ENCODE data around the gene SEC23A. TPM values are rescaled to one million over a fixed set of nuclear protein-coding genes. Genes with fewer than 3 reads are reported as not detected.
"Not testable (repeated sequence)": the region's sequence is repeated elsewhere in the genome, so short reads cannot be mapped to it uniquely, and the experiment has no call there.

SEC23A gene
- total and polyA plus RNA-seq, 12 donors = 10.9 to 201 (median 92.5) TPM

GRCh38 chr14:39108791-39109190 lies 5.8 kb upstream of the SEC23A start:
- 87 to 95% (median 90%) methylated on average over 3 of the region's 3 CpGs for WGBS, 4 donors
- Histone ChIP-seq H3K4me3 (no peak overlapping the region), H3K36me3 (replicated peaks in 1 of 2) (no peaks in the 10 kb centered on the region), H3K27me3 (no peaks in the 10 kb centered on the region), H3K9me3 (replicated peaks in 1 of 3) (no peaks in the 10 kb centered on the region), H3K27ac (no peak overlapping the region), H3K4me1 (replicated peaks in 1 of 2) (peaks cover 7 to 17% of the 10 kb centered on the region in 2 donors)
- DNase-seq = no peak
- TF ChIP-seq CTCF (IDR thresholded peaks at IDR 0.05) = no peak
- TF ChIP-seq POLR2A (IDR thresholded peaks at IDR 0.05) = no peak
- intact Hi-C loops (cut with DNase I) = loop anchor here in 1 of 2 donors (10.0 kb wide), 1 partner anchor 256 kb away; no protein-coding TSS in a partner anchor

GRCh38 chr14:39107591-39107996 lies 4.6 kb upstream of the SEC23A start:
- Histone ChIP-seq H3K4me3 (no peak overlapping the region), H3K27ac (no peak overlapping the region), H3K9me3 (replicated peaks in 1 of 3) (no peaks in the 10 kb centered on the region), H3K4me1 (replicated peaks in 1 of 2) (peaks cover 9 to 10% of the 10 kb centered on the region in 2 donors), H3K27me3 (no peaks in the 10 kb centered on the region), H3K36me3 (replicated peaks in 1 of 2) (no peaks in the 10 kb centered on the region)
- intact Hi-C loops (cut with DNase I) = loop anchor here in 1 of 2 donors (10.0 kb wide), 1 partner anchor 257 kb away; no protein-coding TSS in a partner anchor
- 64 to 80% (median 75%) methylated on average over 2 of the region's 2 CpGs for WGBS, 4 donors
- no peak for DNase-seq
- TF ChIP-seq CTCF (IDR thresholded peaks at IDR 0.05) (peak; percentile 26 to 55 (median 38)), POLR2A (IDR thresholded peaks at IDR 0.05) (no peak)

- Histone ChIP-seq H3K4me3 (peak overlapping the region in 1 of 4 donors; percentile 70), H3K4me1 (replicated peaks in 1 of 2) (peaks cover 10 to 33% of the 10 kb centered on the region in 2 donors), H3K27ac (peak overlapping the region; percentile 83 to 97 (median 96))
- not testable (repeated sequence) for H3K36me3 ChIP-seq (replicated peaks in 1 of 2); H3K27me3 ChIP-seq; H3K9me3 ChIP-seq (replicated peaks in 1 of 3)
- intact Hi-C loops (cut with DNase I) = loop anchor here in 1 of 2 donors (10.0 kb wide), 1 partner anchor 261 kb away; no protein-coding TSS in a partner anchor
- WGBS, 4 donors = 71 to 76% (median 73%) methylated on average over 17 of the region's 17 CpGs
- DNase-seq = peak in 4 of 7 donors; percentile 31 to 46 (median 33)
These were observed 1.2 kb upstream of the SEC23A start for GRCh38 chr14:39104078-39104801.

- 0 to 3% (median 2%) methylated on average over 8 to 23 of the region's 23 CpGs for WGBS, 4 donors
- H3K4me1 ChIP-seq (replicated peaks in 1 of 2) = peaks cover 10 to 36% of the 10 kb centered on the region in 2 donors
- intact Hi-C loops (cut with DNase I) = loop anchor here in 1 of 2 donors (10.0 kb wide), 1 partner anchor 262 kb away; no protein-coding TSS in a partner anchor
These were observed 618 bp downstream of the SEC23A start for GRCh38 chr14:39102265-39102968.

More at GRCh38 chr14:39102265-39102968, 618 bp downstream of the SEC23A start:
- peak overlapping the region; percentile 83 to 97 (median 96) for H3K27ac ChIP-seq
- no peaks in the 10 kb centered on the region for H3K9me3 ChIP-seq (replicated peaks in 1 of 3)
- no peaks in the 10 kb centered on the region for H3K27me3 ChIP-seq
- DNase-seq = peak in 4 of 7 donors; percentile 24 to 43 (median 32)
- TF ChIP-seq CTCF (IDR thresholded peaks at IDR 0.05) = no peak
- no peak for TF ChIP-seq POLR2A (IDR thresholded peaks at IDR 0.05)
- peak overlapping the region; percentile 63 to 75 (median 69) for H3K4me3 ChIP-seq
- H3K36me3 ChIP-seq (replicated peaks in 1 of 2) = no peaks in the 10 kb centered on the region

All from adrenal gland (tissue), 12 donors.